ENCODE data around the gene ARHGEF10L.
A peak's percentile ranks its signal among the peaks of the same experiment; 100 is the strongest.
"Not testable (repeated sequence)": the region's sequence is repeated elsewhere in the genome, so short reads cannot be mapped to it uniquely, and the experiment has no call there.

ARHGEF10L gene

GRCh38 chr1:17616731-17617279 lies 77.3 kb downstream of the ARHGEF10L start:
- Histone ChIP-seq H3K79me2 (ENCODE audit: control insufficient read depth, insufficient read depth, low read length, unreplicated experiment) (no peaks in the 10 kb centered on the region), H3K36me3 (ENCODE audit: insufficient read depth, low read length) (no peaks in the 10 kb centered on the region), H3K4me3 (ENCODE audit: low read depth, low read length) (no peak overlapping the region), H2AFZ (ENCODE audit: low read length, unreplicated experiment) (no peak overlapping the region), H3K4me1 (ENCODE audit: control insufficient read depth, insufficient read depth, low read length, unreplicated experiment) (peaks cover 22% of the 10 kb centered on the region), H3K27me3 (ENCODE audit: insufficient read depth, low read length) (no peaks in the 10 kb centered on the region), H3K27ac (ENCODE audit: low read depth, low read length) (peak overlapping the region; percentile 40; the same call in 1 of the 2 replicates)

DNA sequence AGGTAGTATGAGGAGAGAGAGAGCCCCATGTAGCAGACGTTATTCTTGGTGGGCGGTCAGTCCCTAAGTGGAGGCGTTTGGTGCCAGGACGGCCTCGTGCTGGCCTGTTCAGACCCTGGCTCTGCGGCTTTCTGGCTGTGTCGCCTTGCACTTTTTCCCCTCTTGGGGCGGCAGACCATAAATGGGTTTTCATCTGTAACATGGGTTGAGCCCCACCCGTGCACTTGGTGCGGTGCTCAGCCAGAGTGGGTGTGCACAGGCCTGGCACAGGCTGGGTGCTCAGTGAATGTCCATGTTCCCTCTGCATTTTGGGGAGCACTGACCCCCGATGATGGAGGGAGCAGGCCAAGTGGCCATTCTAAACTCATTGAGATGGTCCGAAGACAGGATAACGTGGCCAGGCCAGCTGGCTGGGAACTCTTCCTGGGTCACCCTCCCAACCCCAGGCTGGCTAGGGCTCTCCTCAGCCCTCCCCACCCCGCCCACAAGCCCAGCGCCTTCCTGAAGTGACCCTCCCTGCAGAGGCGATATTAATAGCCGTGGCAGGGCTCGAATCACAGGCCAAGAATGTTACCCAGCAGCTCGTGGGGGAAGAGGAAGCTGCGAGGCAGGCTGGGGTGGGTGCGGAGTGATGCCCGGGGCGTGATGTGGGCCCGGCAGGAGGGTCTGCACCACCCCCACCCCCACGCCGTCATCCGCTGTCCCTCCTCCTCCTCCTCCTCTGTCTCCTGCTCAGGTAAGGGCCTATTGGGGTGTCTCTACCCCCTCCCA lies 78.5 kb downstream of the ARHGEF10L start:
- no peaks in the 10 kb centered on the region for H3K79me2 ChIP-seq (ENCODE audit: control insufficient read depth, insufficient read depth, low read length, unreplicated experiment)
- peaks cover 22% of the 10 kb centered on the region for H3K4me1 ChIP-seq (ENCODE audit: control insufficient read depth, insufficient read depth, low read length, unreplicated experiment)
- no peaks in the 10 kb centered on the region for H3K36me3 ChIP-seq (ENCODE audit: insufficient read depth, low read length)
- no peaks in the 10 kb centered on the region for H3K27me3 ChIP-seq (ENCODE audit: insufficient read depth, low read length)
- no peak overlapping the region; the same call in 1 of the 2 replicates for H3K27ac ChIP-seq (ENCODE audit: low read depth, low read length)
- H3K4me3 ChIP-seq (ENCODE audit: low read depth, low read length): no peak overlapping the region
- H2AFZ ChIP-seq (ENCODE audit: low read length, unreplicated experiment): no peak overlapping the region

- Histone ChIP-seq H3K79me2 (ENCODE audit: control insufficient read depth, insufficient read depth, low read length, unreplicated experiment) (no peaks in the 10 kb centered on the region), H3K4me1 (ENCODE audit: control insufficient read depth, insufficient read depth, low read length, unreplicated experiment) (peaks cover 24% of the 10 kb centered on the region), H3K4me3 (ENCODE audit: low read depth, low read length) (no peak overlapping the region), H3K27ac (ENCODE audit: low read depth, low read length) (no peak overlapping the region), H2AFZ (ENCODE audit: low read length, unreplicated experiment) (no peak overlapping the region), H3K36me3 (ENCODE audit: insufficient read depth, low read length) (no peaks in the 10 kb centered on the region), H3K27me3 (ENCODE audit: insufficient read depth, low read length) (no peaks in the 10 kb centered on the region)
Observed at GRCh38 chr1:17618558-17619247, 79.2 kb downstream of the ARHGEF10L start.

- no peaks in the 10 kb centered on the region for H3K27me3 ChIP-seq (ENCODE audit: insufficient read depth, low read length)
- H3K36me3 ChIP-seq (ENCODE audit: insufficient read depth, low read length): no peaks in the 10 kb centered on the region
Observed at GRCh38 chr1:17620448-17620847, 81.0 kb downstream of the ARHGEF10L start.

DNA sequence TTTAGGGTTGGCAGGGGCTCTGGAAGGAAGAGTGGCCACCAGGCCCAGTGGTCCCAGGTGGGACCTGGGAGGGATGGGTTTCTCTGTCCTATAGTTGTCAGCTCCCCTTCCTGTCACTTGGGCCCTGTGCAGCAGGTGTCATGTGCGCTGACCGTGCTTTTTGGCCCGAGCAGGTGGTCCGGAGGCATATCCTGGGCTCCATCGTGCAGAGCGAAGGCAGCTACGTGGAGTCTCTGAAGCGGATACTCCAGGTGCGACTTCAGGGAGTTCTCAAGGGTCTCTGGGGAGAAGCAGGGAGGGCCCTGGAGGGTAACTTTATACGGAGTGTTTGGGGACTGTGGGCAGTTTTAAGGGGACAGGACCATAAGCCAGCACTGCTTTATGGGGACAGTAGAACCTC lies 82.2 kb downstream of the ARHGEF10L start:
- Histone ChIP-seq H3K36me3 (ENCODE audit: insufficient read depth, low read length) (no peaks in the 10 kb centered on the region), H2AFZ (ENCODE audit: low read length, unreplicated experiment) (no peak overlapping the region), H3K79me2 (ENCODE audit: control insufficient read depth, insufficient read depth, low read length, unreplicated experiment) (no peaks in the 10 kb centered on the region), H3K4me1 (ENCODE audit: control insufficient read depth, insufficient read depth, low read length, unreplicated experiment) (peaks cover 37% of the 10 kb centered on the region), H3K27me3 (ENCODE audit: insufficient read depth, low read length) (no peaks in the 10 kb centered on the region), H3K27ac (ENCODE audit: low read depth, low read length) (no peak overlapping the region), H3K4me3 (ENCODE audit: low read depth, low read length) (no peak overlapping the region)

More at GRCh38 chr1:17620448-17620847, 81.0 kb downstream of the ARHGEF10L start:
- no peak overlapping the region for H3K27ac ChIP-seq (ENCODE audit: low read depth, low read length)
- no peak overlapping the region for H3K4me3 ChIP-seq (ENCODE audit: low read depth, low read length)
- H3K4me1 ChIP-seq (ENCODE audit: control insufficient read depth, insufficient read depth, low read length, unreplicated experiment): peaks cover 41% of the 10 kb centered on the region
- no peaks in the 10 kb centered on the region for H3K79me2 ChIP-seq (ENCODE audit: control insufficient read depth, insufficient read depth, low read length, unreplicated experiment)
- no peak overlapping the region for H2AFZ ChIP-seq (ENCODE audit: low read length, unreplicated experiment)

DNA sequence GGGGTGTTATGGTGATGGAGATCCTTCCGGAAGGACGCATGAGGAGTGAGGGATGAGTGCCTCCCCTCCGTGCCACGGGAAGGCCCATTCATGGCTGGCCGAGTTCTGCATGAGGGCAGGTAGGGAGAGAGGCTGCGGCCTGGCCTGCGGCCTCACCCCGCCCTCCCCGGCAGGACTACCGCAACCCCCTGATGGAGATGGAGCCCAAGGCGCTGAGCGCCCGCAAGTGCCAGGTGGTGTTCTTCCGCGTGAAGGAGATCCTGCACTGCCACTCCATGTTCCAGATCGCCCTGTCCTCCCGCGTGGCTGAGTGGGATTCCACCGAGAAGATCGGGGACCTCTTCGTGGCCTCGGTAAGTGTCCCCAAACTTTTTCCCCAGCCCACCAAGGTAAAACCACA lies 83.3 kb downstream of the ARHGEF10L start:
- Histone ChIP-seq H3K27me3 (ENCODE audit: insufficient read depth, low read length) (no peaks in the 10 kb centered on the region), H3K79me2 (ENCODE audit: control insufficient read depth, insufficient read depth, low read length, unreplicated experiment) (no peaks in the 10 kb centered on the region), H3K36me3 (ENCODE audit: insufficient read depth, low read length) (no peaks in the 10 kb centered on the region), H3K4me1 (ENCODE audit: control insufficient read depth, insufficient read depth, low read length, unreplicated experiment) (peaks cover 27% of the 10 kb centered on the region), H3K27ac (ENCODE audit: low read depth, low read length) (no peak overlapping the region), H2AFZ (ENCODE audit: low read length, unreplicated experiment) (no peak overlapping the region), H3K4me3 (ENCODE audit: low read depth, low read length) (no peak overlapping the region)

- Histone ChIP-seq H3K27ac (ENCODE audit: low read depth, low read length) (peak overlapping the region; percentile 93), H3K27me3 (ENCODE audit: insufficient read depth, low read length) (no peaks in the 10 kb centered on the region), H3K4me1 (ENCODE audit: control insufficient read depth, insufficient read depth, low read length, unreplicated experiment) (peaks cover 25% of the 10 kb centered on the region), H3K79me2 (ENCODE audit: control insufficient read depth, insufficient read depth, low read length, unreplicated experiment) (no peaks in the 10 kb centered on the region), H3K36me3 (ENCODE audit: insufficient read depth, low read length) (no peaks in the 10 kb centered on the region), H3K4me3 (ENCODE audit: low read depth, low read length) (peak overlapping the region; percentile 46; the same call in 1 of the 2 replicates), H2AFZ (ENCODE audit: low read length, unreplicated experiment) (no peak overlapping the region)
Observed at GRCh38 chr1:17624611-17625233, 85.2 kb downstream of the ARHGEF10L start.

- Histone ChIP-seq H3K27me3 (ENCODE audit: insufficient read depth, low read length) (no peaks in the 10 kb centered on the region), H3K36me3 (ENCODE audit: insufficient read depth, low read length) (no peaks in the 10 kb centered on the region), H3K4me3 (ENCODE audit: low read depth, low read length) (no peak overlapping the region), H3K27ac (ENCODE audit: low read depth, low read length) (no peak overlapping the region), H3K4me1 (ENCODE audit: control insufficient read depth, insufficient read depth, low read length, unreplicated experiment) (peaks cover 50% of the 10 kb centered on the region), H3K79me2 (ENCODE audit: control insufficient read depth, insufficient read depth, low read length, unreplicated experiment) (no peaks in the 10 kb centered on the region), H2AFZ (ENCODE audit: low read length, unreplicated experiment) (no peak overlapping the region)
Observed at GRCh38 chr1:17627239-17628052, 87.9 kb downstream of the ARHGEF10L start.

DNA sequence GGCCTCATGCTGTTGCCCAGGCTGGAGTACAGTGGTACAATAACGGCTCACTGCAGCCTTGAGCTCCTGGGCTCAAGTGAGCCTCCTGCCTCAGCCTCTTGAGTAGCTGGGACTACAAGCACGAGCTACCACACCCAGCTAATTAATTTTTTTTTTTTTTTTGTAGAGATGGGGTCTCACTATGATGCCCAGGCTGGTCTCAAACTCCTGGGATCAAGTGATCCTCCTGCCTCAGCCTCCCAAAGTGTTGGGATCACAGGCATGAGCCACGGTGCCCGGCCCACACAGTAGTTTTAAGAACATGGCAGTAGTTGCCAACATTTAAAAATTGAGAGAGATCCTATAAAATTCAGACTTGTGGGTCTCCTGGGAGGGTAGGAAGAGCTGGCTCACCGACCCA lies 89.5 kb downstream of the ARHGEF10L start:
- H3K27me3 ChIP-seq (ENCODE audit: insufficient read depth, low read length); H3K36me3 ChIP-seq (ENCODE audit: insufficient read depth, low read length); H3K4me3 ChIP-seq (ENCODE audit: low read depth, low read length); H3K79me2 ChIP-seq (ENCODE audit: control insufficient read depth, insufficient read depth, low read length, unreplicated experiment); H2AFZ ChIP-seq (ENCODE audit: low read length, unreplicated experiment): not testable (repeated sequence)
- Histone ChIP-seq H3K27ac (ENCODE audit: low read depth, low read length) (0 out of 2 replicates have a peak overlapping the region, but pooled peaks have one; percentile 74), H3K4me1 (ENCODE audit: control insufficient read depth, insufficient read depth, low read length, unreplicated experiment) (peaks cover 61% of the 10 kb centered on the region)

DNA sequence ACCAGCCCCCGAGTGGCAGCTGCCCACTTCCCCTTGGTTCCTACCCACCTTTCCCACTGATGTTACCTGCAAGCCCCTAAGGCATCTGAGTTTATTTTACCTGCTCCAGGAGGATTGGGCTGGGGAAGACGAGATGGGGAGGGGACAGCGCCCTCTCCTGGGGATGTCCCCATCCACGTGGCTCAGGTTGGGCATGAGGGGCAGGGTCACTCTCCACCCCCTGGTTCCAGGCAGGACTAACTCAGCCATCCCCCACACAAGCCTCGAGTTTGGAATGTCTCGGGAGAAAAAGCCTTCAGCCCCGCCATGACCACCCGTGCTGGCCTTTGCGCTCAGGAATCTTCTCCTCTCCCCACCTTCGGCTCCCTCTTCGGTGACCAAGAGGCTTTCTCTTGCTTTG lies 90.0 kb downstream of the ARHGEF10L start:
- Histone ChIP-seq H3K4me3 (ENCODE audit: low read depth, low read length) (no peak overlapping the region), H3K4me1 (ENCODE audit: control insufficient read depth, insufficient read depth, low read length, unreplicated experiment) (peaks cover 60% of the 10 kb centered on the region), H3K27ac (ENCODE audit: low read depth, low read length) (peak overlapping the region; percentile 74), H3K36me3 (ENCODE audit: insufficient read depth, low read length) (no peaks in the 10 kb centered on the region), H2AFZ (ENCODE audit: low read length, unreplicated experiment) (no peak overlapping the region), H3K27me3 (ENCODE audit: insufficient read depth, low read length) (no peaks in the 10 kb centered on the region), H3K79me2 (ENCODE audit: control insufficient read depth, insufficient read depth, low read length, unreplicated experiment) (no peaks in the 10 kb centered on the region)

Data from ACC112 (cell line).